ENCODE results near the gene QPCTL. TPM values are rescaled to one million over a fixed set of nuclear protein-coding genes. Genes with fewer than 3 reads are reported as not detected.

The QPCTL gene
- total RNA-seq, 2 donors from 2014 or later, result 20.8 to 29.8 TPM

- Mint-ChIP-seq H3K4me3 (no peak overlapping the region), H3K27me3 (ENCODE audit: low read depth) (peaks cover 8% of the 10 kb centered on the region), H3K9me3 (no peaks in the 10 kb centered on the region), H3K36me3 (ENCODE audit: insufficient read depth in 2 of 2) (no peaks in the 10 kb centered on the region), H3K4me1 (ENCODE audit: low read depth) (peaks cover 11% of the 10 kb centered on the region), H3K27ac (no peak overlapping the region)
- DNase-seq (no peak), ATAC-seq (replicated peaks in 1 of 2) (no peak)
Observed at GRCh38 chr19:45660636-45661035, 31.8 kb upstream of the QPCTL start.

- no peak for DNase-seq
- Mint-ChIP-seq H3K4me3 (no peak overlapping the region), H3K9me3 (no peaks in the 10 kb centered on the region), H3K27ac (no peak overlapping the region), H3K4me1 (ENCODE audit: low read depth) (peaks cover 23% of the 10 kb centered on the region), H3K27me3 (ENCODE audit: low read depth) (peaks cover 8% of the 10 kb centered on the region), H3K36me3 (ENCODE audit: insufficient read depth in 2 of 2) (peaks cover 0 to 3% of the 10 kb centered on the region in 2 donors)
- ATAC-seq (replicated peaks in 1 of 2), result no peak
Observed at GRCh38 chr19:45663800-45664199, 28.7 kb upstream of the QPCTL start.

GRCh38 chr19:45664575-45664974 lies 27.9 kb upstream of the QPCTL start:
- peaks cover 13% of the 10 kb centered on the region for H3K27me3 Mint-ChIP-seq (ENCODE audit: low read depth)

GRCh38 chr19:45667620-45668341 lies 24.7 kb upstream of the QPCTL start, which contains the start of gene GIPR:
TSS of gene GIPR (plus strand) at chr19:45668221. CDS start at chr19:45669521, 1,300 bp downstream.
- Mint-ChIP-seq H3K27ac (peak within 1 kb of the TSS; percentile 21), H3K9me3 (no peaks in the 10 kb centered on the region), H3K27me3 (ENCODE audit: low read depth) (peaks cover 22% of the 10 kb centered on the region), H3K4me3 (peak within 1 kb of the TSS; percentile 89 to 91), H3K36me3 (ENCODE audit: insufficient read depth in 2 of 2) (peaks cover 3 to 4% of the 10 kb centered on the region in 2 donors), H3K4me1 (ENCODE audit: low read depth) (peaks cover 47% of the 10 kb centered on the region)
- ATAC-seq (replicated peaks in 1 of 2) (peak; percentile 93 to 95), DNase-seq (peak; percentile 78 to 81)

More at GRCh38 chr19:45664575-45664974, 27.9 kb upstream of the QPCTL start:
- Mint-ChIP-seq H3K4me1 (ENCODE audit: low read depth) (peaks cover 31% of the 10 kb centered on the region), H3K27ac (no peak overlapping the region), H3K4me3 (no peak overlapping the region), H3K36me3 (ENCODE audit: insufficient read depth in 2 of 2) (peaks cover 0 to 3% of the 10 kb centered on the region in 2 donors), H3K9me3 (no peaks in the 10 kb centered on the region)
- DNase-seq (no peak), ATAC-seq (replicated peaks in 1 of 2) (no peak)

GRCh38 chr19:45668342-45668871 lies 24.1 kb upstream of the QPCTL start:
- Mint-ChIP-seq H3K36me3 (ENCODE audit: insufficient read depth in 2 of 2) (peaks cover 3 to 4% of the 10 kb centered on the region in 2 donors), H3K4me3 (peak overlapping the region; percentile 89 to 91), H3K27ac (peak overlapping the region; percentile 21), H3K27me3 (ENCODE audit: low read depth) (peaks cover 22% of the 10 kb centered on the region), H3K9me3 (no peaks in the 10 kb centered on the region), H3K4me1 (ENCODE audit: low read depth) (peaks cover 47% of the 10 kb centered on the region)
- ATAC-seq (replicated peaks in 1 of 2) (no peak), DNase-seq (peak; percentile 32 to 48)

GRCh38 chr19:45670670-45671453 lies 21.6 kb upstream of the QPCTL start:
- peak; percentile 16 to 18 for ATAC-seq (replicated peaks in 1 of 2)
- H3K36me3 Mint-ChIP-seq (ENCODE audit: insufficient read depth in 2 of 2), result peaks cover 3 to 4% of the 10 kb centered on the region in 2 donors
- H3K4me1 Mint-ChIP-seq (ENCODE audit: low read depth), result peaks cover 36% of the 10 kb centered on the region
- no peak overlapping the region for H3K27ac Mint-ChIP-seq
- no peaks in the 10 kb centered on the region for H3K9me3 Mint-ChIP-seq
- H3K4me3 Mint-ChIP-seq, result peak overlapping the region; percentile 69 to 91
- DNase-seq, result peak; percentile 80 to 87
- H3K27me3 Mint-ChIP-seq (ENCODE audit: low read depth), result peaks cover 22% of the 10 kb centered on the region

- no peak for ATAC-seq (replicated peaks in 1 of 2)
- Mint-ChIP-seq H3K27me3 (ENCODE audit: low read depth) (peaks cover 16% of the 10 kb centered on the region), H3K36me3 (ENCODE audit: insufficient read depth in 2 of 2) (peaks cover 0 to 4% of the 10 kb centered on the region in 2 donors), H3K27ac (no peak overlapping the region), H3K9me3 (no peaks in the 10 kb centered on the region), H3K4me3 (no peak overlapping the region), H3K4me1 (ENCODE audit: low read depth) (peaks cover 26% of the 10 kb centered on the region)
- DNase-seq, result no peak
Observed at GRCh38 chr19:45674946-45675345, 17.5 kb upstream of the QPCTL start.

- Mint-ChIP-seq H3K4me1 (ENCODE audit: low read depth) (peaks cover 12% of the 10 kb centered on the region), H3K36me3 (ENCODE audit: insufficient read depth in 2 of 2) (no peaks in the 10 kb centered on the region), H3K27ac (no peak overlapping the region), H3K9me3 (no peaks in the 10 kb centered on the region), H3K4me3 (peak overlapping the region; percentile 67 to 89), H3K27me3 (ENCODE audit: low read depth) (no peaks in the 10 kb centered on the region)
- ATAC-seq (replicated peaks in 1 of 2), result peak; percentile 48 to 51
- peak; percentile 48 to 57 for DNase-seq
Observed at GRCh38 chr19:45676851-45677263, 15.6 kb upstream of the QPCTL start.

- ATAC-seq (replicated peaks in 1 of 2) (peak; percentile 58 to 60), DNase-seq (peak; percentile 85 to 86)
- H3K27me3 Mint-ChIP-seq (ENCODE audit: low read depth), result no peaks in the 10 kb centered on the region
- H3K4me3 Mint-ChIP-seq, result peak overlapping the region; percentile 86 to 89
- H3K27ac Mint-ChIP-seq, result peak overlapping the region; percentile 29
- no peaks in the 10 kb centered on the region for H3K9me3 Mint-ChIP-seq
- peaks cover 16% of the 10 kb centered on the region for H3K4me1 Mint-ChIP-seq (ENCODE audit: low read depth)
- H3K36me3 Mint-ChIP-seq (ENCODE audit: insufficient read depth in 2 of 2), result no peaks in the 10 kb centered on the region
Observed at GRCh38 chr19:45677351-45678230, 14.9 kb upstream of the QPCTL start.

GRCh38 chr19:45681391-45682015 lies 11.0 kb upstream of the QPCTL start:
- H3K36me3 Mint-ChIP-seq (ENCODE audit: insufficient read depth in 2 of 2), result peaks cover 0 to 7% of the 10 kb centered on the region in 2 donors
- H3K4me3 Mint-ChIP-seq, result peak overlapping the region; percentile 79 to 89
- ATAC-seq (replicated peaks in 1 of 2), result peak; percentile 88 to 92
- H3K27ac Mint-ChIP-seq, result no peak overlapping the region
- peak; percentile 87 to 95 for DNase-seq
- H3K27me3 Mint-ChIP-seq (ENCODE audit: low read depth), result no peaks in the 10 kb centered on the region
- peaks cover 16% of the 10 kb centered on the region for H3K4me1 Mint-ChIP-seq (ENCODE audit: low read depth)
- H3K9me3 Mint-ChIP-seq, result no peaks in the 10 kb centered on the region

GRCh38 chr19:45682117-45682516 lies 10.3 kb upstream of the QPCTL start:
- peak overlapping the region; percentile 7 to 79 for H3K4me3 Mint-ChIP-seq
- H3K4me1 Mint-ChIP-seq (ENCODE audit: low read depth), result peaks cover 16% of the 10 kb centered on the region
- peaks cover 1 to 10% of the 10 kb centered on the region in 2 donors for H3K36me3 Mint-ChIP-seq (ENCODE audit: insufficient read depth in 2 of 2)
- H3K27me3 Mint-ChIP-seq (ENCODE audit: low read depth), result no peaks in the 10 kb centered on the region
- H3K9me3 Mint-ChIP-seq, result no peaks in the 10 kb centered on the region
- ATAC-seq (replicated peaks in 1 of 2) (no peak), DNase-seq (no peak)
- peak overlapping the region; percentile 31 for H3K27ac Mint-ChIP-seq

- Mint-ChIP-seq H3K4me1 (ENCODE audit: low read depth) (peaks cover 8% of the 10 kb centered on the region), H3K27me3 (ENCODE audit: low read depth) (no peaks in the 10 kb centered on the region), H3K36me3 (ENCODE audit: insufficient read depth in 2 of 2) (peaks cover 3 to 13% of the 10 kb centered on the region in 2 donors), H3K9me3 (no peaks in the 10 kb centered on the region), H3K4me3 (no peak overlapping the region), H3K27ac (no peak overlapping the region)
- DNase-seq (no peak), ATAC-seq (replicated peaks in 1 of 2) (no peak)
Observed at GRCh38 chr19:45682908-45683307, 9.6 kb upstream of the QPCTL start.

Data from activated T-cell treated with anti-CD3 and anti-CD28 coated beads, Interleukin-2, amount 50 U/mL, for 72 hours (primary cell).